GM12878 (cell line): ENCODE results near the gene CDC25C. TPM values are rescaled to one million over a fixed set of nuclear protein-coding genes. Genes with fewer than 3 reads are reported as not detected.
A peak's percentile ranks its signal among the peaks of the same experiment; 100 is the strongest.

Experiments used
- BHLHE40 ChIP-seq, 2 experiments: fragments of 450-650 bp in 1 of 2; IDR thresholded peaks; 2 replicates each; pipeline ENCODE4 v1.6.1; 2011 to 2017; ENCODE audit warnings: low read depth in 2 of 2, borderline replicate concordance in 1 of 2, improper control_type of control experiment in 1 of 2, low read length in 1 of 2, mild to moderate bottlenecking in 1 of 2
- DPF2 ChIP-seq: fragments of 450-650 bp; IDR thresholded peaks from 2 replicates; pipeline ENCODE4 v1.6.1; 2017; ENCODE audit warnings: mild to moderate bottlenecking
- FOS ChIP-seq: IDR thresholded peaks from 3 replicates; pipeline ENCODE4 v1.6.1; 2011; ENCODE audit warnings: borderline replicate concordance; ENCODE audit not compliant: insufficient read length; ENCODE audit errors: extremely low read depth
- MXI1 ChIP-seq: fragments of 150-350 bp; IDR thresholded peaks from 2 replicates; pipeline ENCODE4 v1.6.1; 2011; ENCODE audit warnings: low read depth, mild to moderate bottlenecking, inconsistent platforms, low read length, improper control_type of control experiment
- PML ChIP-seq: IDR thresholded peaks from 2 replicates; pipeline ENCODE4 v1.6.1; 2012; ENCODE audit warnings: low read length, inconsistent platforms
- POLR2A ChIP-seq: IDR thresholded peaks from 2 replicates; pipeline ENCODE4 v1.6.1; 2011; ENCODE audit warnings: low read depth, mild to moderate bottlenecking, low read length
- POLR2AphosphoS5 ChIP-seq: IDR thresholded peaks from 2 replicates; pipeline ENCODE4 v1.6.1; 2011; ENCODE audit warnings: mild to moderate bottlenecking, low read length, inconsistent platforms
- RUNX3 ChIP-seq: IDR thresholded peaks from 2 replicates; pipeline ENCODE4 v1.6.1; 2012; ENCODE audit warnings: low read length, inconsistent platforms
- ZNF217 ChIP-seq: fragments of 450-650 bp; IDR thresholded peaks from 2 replicates; pipeline ENCODE4 v1.6.1; 2017; ENCODE audit warnings: antibody characterized with exemption, mild to moderate bottlenecking
- ZNF24 ChIP-seq: fragments of 450-650 bp; IDR thresholded peaks from 2 replicates; pipeline ENCODE4 v1.6.1; 2017; ENCODE audit warnings: antibody characterized with exemption, mild to moderate bottlenecking
- ZNF622 ChIP-seq: fragments of 450-650 bp; IDR thresholded peaks from 2 replicates; pipeline ENCODE4 v1.6.1; 2017; ENCODE audit warnings: mild to moderate bottlenecking, inconsistent platforms
- ZSCAN29 ChIP-seq: fragments of 450-650 bp; IDR thresholded peaks from 2 replicates; pipeline ENCODE4 v1.6.1; 2017; ENCODE audit warnings: mild to moderate bottlenecking, moderate library complexity
- polyA plus RNA-seq, 11 experiments: library from polyadenylated mRNA; depleted of rRNA in 4 of 11; unstranded in 6 of 11; stranded (reverse) in 5 of 11; fragments of >200 nt; fragmentation: Nextera tagmentation in 4 of 11; fragmentation: Illumina TruSeq in 1 of 11; extraction: Ambion mirVana in 4 of 11; extraction: Trizol in 1 of 11; gene quantifications; 1 replicate in 1 of 11; 2 replicates in 10 of 11; pipeline versions ENCODE4 v1.2.1 to v1.2.3, GENCODE V29; 2011 to 2016; ENCODE audit warnings: inconsistent platforms in 2 of 11, missing spikeins in 2 of 11, low read depth in 1 of 11
- total RNA-seq, 4 experiments: library from RNA; depleted of rRNA in 3 of 4; stranded (reverse); fragments of >200 nt in 3 of 4; fragmentation: Illumina TruSeq in 1 of 4; extraction: Trizol in 1 of 4; gene quantifications; 2 replicates each; pipeline versions ENCODE4 v1.2.1 to v1.2.3, GENCODE V29; 2013 to 2021
- TF ChIP-seq, protein P1 (sequence below): fragments of 450-650 bp; conservative IDR thresholded peaks from 2 replicates; pipeline ENCODE4 v1.6.1; 2017; ENCODE audit warnings: mild to moderate bottlenecking, moderate library complexity
- TF ChIP-seq, protein P2 (sequence below): fragments of 450-650 bp; IDR thresholded peaks from 2 replicates; pipeline ENCODE4 v1.6.1; 2016; ENCODE audit warnings: mild to moderate bottlenecking, moderate library complexity, borderline replicate concordance
- TF ChIP-seq, protein P3 (sequence below): fragments of 450-650 bp; IDR thresholded peaks from 2 replicates; pipeline ENCODE4 v1.6.1; 2017; ENCODE audit warnings: mild to moderate bottlenecking, moderate library complexity

CDC25C gene
- total and polyA plus RNA-seq, 10 of the 15 experiments (the other 5 are each of a cell fraction or from before 2014, with no cell fraction given) = 9.2 to 30.7 (median 14.9) TPM

DNA sequence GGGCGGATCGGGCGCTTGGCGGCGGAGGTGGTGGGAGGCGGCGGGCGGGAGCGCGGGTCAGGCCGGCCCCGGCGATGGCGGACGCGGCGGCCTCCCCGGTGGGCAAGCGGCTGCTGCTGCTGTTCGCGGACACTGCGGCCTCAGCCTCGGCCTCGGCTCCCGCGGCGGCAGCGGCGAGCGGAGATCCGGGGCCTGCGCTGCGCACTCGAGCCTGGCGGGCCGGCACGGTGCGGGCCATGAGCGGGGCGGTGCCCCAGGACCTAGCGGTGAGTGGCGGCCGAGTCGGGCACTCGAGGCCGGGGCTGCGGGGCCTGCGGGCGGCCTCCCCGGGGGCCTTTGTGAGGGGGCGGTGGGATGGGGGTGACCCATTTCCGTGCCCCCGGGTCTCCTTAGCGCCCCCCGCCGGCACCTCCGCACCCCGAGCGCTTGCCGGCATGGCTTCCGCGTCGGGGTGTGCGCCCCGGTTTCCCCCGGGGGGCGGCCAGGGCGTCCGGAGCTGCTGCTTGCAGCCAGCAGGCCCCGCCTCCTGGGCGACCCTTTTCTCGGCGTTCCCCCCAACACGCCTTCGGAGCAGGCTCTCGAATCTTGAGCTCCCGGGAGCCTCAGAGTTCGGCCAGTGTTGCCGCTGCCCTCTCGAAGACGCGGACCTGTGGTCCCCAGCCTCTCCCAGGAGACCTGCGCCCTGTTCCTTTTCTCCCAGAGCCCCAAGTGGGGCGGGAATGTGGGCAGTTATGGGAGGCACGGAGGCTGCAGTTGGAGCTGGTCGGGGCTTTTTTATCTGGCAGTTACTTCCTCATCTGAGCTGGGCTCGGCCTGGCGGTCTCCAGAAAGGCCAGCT, 21.3 kb upstream of the CDC25C start (continued):
- TF ChIP-seq, protein P1, sequence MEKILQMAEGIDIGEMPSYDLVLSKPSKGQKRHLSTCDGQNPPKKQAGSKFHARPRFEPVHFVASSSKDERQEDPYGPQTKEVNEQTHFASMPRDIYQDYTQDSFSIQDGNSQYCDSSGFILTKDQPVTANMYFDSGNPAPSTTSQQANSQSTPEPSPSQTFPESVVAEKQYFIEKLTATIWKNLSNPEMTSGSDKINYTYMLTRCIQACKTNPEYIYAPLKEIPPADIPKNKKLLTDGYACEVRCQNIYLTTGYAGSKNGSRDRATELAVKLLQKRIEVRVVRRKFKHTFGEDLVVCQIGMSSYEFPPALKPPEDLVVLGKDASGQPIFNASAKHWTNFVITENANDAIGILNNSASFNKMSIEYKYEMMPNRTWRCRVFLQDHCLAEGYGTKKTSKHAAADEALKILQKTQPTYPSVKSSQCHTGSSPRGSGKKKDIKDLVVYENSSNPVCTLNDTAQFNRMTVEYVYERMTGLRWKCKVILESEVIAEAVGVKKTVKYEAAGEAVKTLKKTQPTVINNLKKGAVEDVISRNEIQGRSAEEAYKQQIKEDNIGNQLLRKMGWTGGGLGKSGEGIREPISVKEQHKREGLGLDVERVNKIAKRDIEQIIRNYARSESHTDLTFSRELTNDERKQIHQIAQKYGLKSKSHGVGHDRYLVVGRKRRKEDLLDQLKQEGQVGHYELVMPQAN = peak; percentile 63; the same call in 1 of the 2 replicates
- TF ChIP-seq ZSCAN29 = 0 out of 2 replicates have a peak, but pooled peaks have one; percentile 9
- TF ChIP-seq, protein P2, sequence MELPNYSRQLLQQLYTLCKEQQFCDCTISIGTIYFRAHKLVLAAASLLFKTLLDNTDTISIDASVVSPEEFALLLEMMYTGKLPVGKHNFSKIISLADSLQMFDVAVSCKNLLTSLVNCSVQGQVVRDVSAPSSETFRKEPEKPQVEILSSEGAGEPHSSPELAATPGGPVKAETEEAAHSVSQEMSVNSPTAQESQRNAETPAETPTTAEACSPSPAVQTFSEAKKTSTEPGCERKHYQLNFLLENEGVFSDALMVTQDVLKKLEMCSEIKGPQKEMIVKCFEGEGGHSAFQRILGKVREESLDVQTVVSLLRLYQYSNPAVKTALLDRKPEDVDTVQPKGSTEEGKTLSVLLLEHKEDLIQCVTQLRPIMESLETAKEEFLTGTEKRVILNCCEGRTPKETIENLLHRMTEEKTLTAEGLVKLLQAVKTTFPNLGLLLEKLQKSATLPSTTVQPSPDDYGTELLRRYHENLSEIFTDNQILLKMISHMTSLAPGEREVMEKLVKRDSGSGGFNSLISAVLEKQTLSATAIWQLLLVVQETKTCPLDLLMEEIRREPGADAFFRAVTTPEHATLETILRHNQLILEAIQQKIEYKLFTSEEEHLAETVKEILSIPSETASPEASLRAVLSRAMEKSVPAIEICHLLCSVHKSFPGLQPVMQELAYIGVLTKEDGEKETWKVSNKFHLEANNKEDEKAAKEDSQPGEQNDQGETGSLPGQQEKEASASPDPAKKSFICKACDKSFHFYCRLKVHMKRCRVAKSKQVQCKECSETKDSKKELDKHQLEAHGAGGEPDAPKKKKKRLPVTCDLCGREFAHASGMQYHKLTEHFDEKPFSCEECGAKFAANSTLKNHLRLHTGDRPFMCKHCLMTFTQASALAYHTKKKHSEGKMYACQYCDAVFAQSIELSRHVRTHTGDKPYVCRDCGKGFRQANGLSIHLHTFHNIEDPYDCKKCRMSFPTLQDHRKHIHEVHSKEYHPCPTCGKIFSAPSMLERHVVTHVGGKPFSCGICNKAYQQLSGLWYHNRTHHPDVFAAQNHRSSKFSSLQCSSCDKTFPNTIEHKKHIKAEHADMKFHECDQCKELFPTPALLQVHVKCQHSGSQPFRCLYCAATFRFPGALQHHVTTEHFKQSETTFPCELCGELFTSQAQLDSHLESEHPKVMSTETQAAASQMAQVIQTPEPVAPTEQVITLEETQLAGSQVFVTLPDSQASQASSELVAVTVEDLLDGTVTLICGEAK = no peak
- TF ChIP-seq ZNF24 = peak; percentile 49; the same call in 1 of the 2 replicates
- peak; percentile 31 to 57; a peak in 3 of 4 replicates for TF ChIP-seq BHLHE40 (IDR thresholded peaks at IDR 0.05; ENCODE audit: borderline replicate concordance in 1 of 2, low read depth in 2 of 2, low read length in 1 of 2)
- TF ChIP-seq FOS = no peak
- peak; percentile 54 for TF ChIP-seq DPF2
- peak; percentile 7; the same call in 1 of the 2 replicates for TF ChIP-seq MXI1
- TF ChIP-seq ZNF622 = no peak
- peak; percentile 20; the same call in 1 of the 2 replicates for TF ChIP-seq ZNF217
- peak; percentile 35; the same call in 1 of the 2 replicates for TF ChIP-seq POLR2A
- TF ChIP-seq RUNX3 = peak; percentile 18; the same call in 1 of the 2 replicates
- peak; percentile 72 for TF ChIP-seq POLR2AphosphoS5
- TF ChIP-seq, protein P3, sequence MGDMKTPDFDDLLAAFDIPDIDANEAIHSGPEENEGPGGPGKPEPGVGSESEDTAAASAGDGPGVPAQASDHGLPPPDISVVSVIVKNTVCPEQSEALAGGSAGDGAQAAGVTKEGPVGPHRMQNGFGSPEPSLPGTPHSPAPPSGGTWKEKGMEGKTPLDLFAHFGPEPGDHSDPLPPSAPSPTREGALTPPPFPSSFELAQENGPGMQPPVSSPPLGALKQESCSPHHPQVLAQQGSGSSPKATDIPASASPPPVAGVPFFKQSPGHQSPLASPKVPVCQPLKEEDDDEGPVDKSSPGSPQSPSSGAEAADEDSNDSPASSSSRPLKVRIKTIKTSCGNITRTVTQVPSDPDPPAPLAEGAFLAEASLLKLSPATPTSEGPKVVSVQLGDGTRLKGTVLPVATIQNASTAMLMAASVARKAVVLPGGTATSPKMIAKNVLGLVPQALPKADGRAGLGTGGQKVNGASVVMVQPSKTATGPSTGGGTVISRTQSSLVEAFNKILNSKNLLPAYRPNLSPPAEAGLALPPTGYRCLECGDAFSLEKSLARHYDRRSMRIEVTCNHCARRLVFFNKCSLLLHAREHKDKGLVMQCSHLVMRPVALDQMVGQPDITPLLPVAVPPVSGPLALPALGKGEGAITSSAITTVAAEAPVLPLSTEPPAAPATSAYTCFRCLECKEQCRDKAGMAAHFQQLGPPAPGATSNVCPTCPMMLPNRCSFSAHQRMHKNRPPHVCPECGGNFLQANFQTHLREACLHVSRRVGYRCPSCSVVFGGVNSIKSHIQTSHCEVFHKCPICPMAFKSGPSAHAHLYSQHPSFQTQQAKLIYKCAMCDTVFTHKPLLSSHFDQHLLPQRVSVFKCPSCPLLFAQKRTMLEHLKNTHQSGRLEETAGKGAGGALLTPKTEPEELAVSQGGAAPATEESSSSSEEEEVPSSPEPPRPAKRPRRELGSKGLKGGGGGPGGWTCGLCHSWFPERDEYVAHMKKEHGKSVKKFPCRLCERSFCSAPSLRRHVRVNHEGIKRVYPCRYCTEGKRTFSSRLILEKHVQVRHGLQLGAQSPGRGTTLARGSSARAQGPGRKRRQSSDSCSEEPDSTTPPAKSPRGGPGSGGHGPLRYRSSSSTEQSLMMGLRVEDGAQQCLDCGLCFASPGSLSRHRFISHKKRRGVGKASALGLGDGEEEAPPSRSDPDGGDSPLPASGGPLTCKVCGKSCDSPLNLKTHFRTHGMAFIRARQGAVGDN = peak; percentile 36; the same call in 1 of the 2 replicates
- TF ChIP-seq PML = peak; percentile 27; the same call in 1 of the 2 replicates
